GM23248 (cell line): ENCODE data around the gene IGF1R. TPM values are rescaled to one million over a fixed set of nuclear protein-coding genes. Genes with fewer than 3 reads are reported as not detected.

Experiments used
- DNase-seq: peaks from one replicate; pipeline ENCODE4 v3.0.0-alpha.2; 2015
- H2AFZ ChIP-seq: fragments of 200-600 bp; sonication (generic); 2 replicates; pipeline ENCODE4 v1.6.1; 2016; ENCODE audit warnings: antibody characterized with exemption
- H3F3A ChIP-seq: fragments of 200-600 bp; sonication (generic); 2 replicates; pipeline ENCODE4 v1.6.1; 2016; ENCODE audit warnings: mild to moderate bottlenecking, antibody characterized with exemption, mixed run types; ENCODE audit not compliant: insufficient read depth
- H3K27ac ChIP-seq: fragments of 200-600 bp; sonication (generic); 2 replicates; pipeline ENCODE4 v1.5.1; 2016; ENCODE audit warnings: mild to moderate bottlenecking
- H3K27me3 ChIP-seq: fragments of 200-600 bp; sonication (generic); replicated peaks from 2 replicates; pipeline ENCODE4 v1.6.1; 2016; ENCODE audit warnings: mild to moderate bottlenecking; ENCODE audit not compliant: insufficient read depth
- H3K36me3 ChIP-seq: fragments of 200-600 bp; sonication (generic); 2 replicates; pipeline ENCODE4 v1.6.1; 2016; ENCODE audit warnings: low read depth, mild to moderate bottlenecking
- H3K4me1 ChIP-seq: fragments of 200-600 bp; sonication (generic); 2 replicates; pipeline ENCODE4 v1.6.1; 2016; ENCODE audit warnings: mild to moderate bottlenecking; ENCODE audit not compliant: insufficient read depth
- H3K4me2 ChIP-seq: fragments of 200-600 bp; sonication (generic); one replicate; pipeline ENCODE4 v1.6.1; 2016; ENCODE audit warnings: mild to moderate bottlenecking; ENCODE audit not compliant: unreplicated experiment
- H3K4me3 ChIP-seq: fragments of 200-600 bp; sonication (generic); 2 replicates; pipeline ENCODE4 v1.5.1; 2016; ENCODE audit warnings: mild to moderate bottlenecking
- H3K79me2 ChIP-seq: fragments of 200-600 bp; sonication (generic); 2 replicates; pipeline ENCODE4 v1.6.1; 2016; ENCODE audit warnings: mild to moderate bottlenecking; ENCODE audit not compliant: insufficient read depth
- H3K9ac ChIP-seq: fragments of 200-600 bp; sonication (generic); 2 replicates; pipeline ENCODE4 v1.6.1; 2016; ENCODE audit warnings: mild to moderate bottlenecking
- H3K9me2 ChIP-seq: fragments of 200-600 bp; sonication (generic); 2 replicates; pipeline ENCODE4 v1.6.1; 2016; ENCODE audit warnings: mixed run types, mild to moderate bottlenecking, moderate library complexity; ENCODE audit not compliant: insufficient read depth
- H3K9me3 ChIP-seq: fragments of 200-600 bp; sonication (generic); one replicate; pipeline ENCODE4 v1.6.1; 2017; ENCODE audit warnings: low read depth
- H4K20me1 ChIP-seq: fragments of 200-600 bp; sonication (generic); 2 replicates; pipeline ENCODE4 v1.6.0; 2016; ENCODE audit not compliant: insufficient read depth
- EZH2 ChIP-seq: fragments of 200-600 bp; sonication (generic); IDR thresholded peaks from 2 replicates; pipeline ENCODE4 v1.6.1; 2018; ENCODE audit warnings: antibody characterized with exemption, mild to moderate bottlenecking; ENCODE audit not compliant: insufficient read depth, poor library complexity, severe bottlenecking
- EZH2phosphoT487 ChIP-seq: fragments of 200-600 bp; sonication (generic); IDR thresholded peaks from 2 replicates; pipeline ENCODE4 v1.6.1; 2018; ENCODE audit warnings: antibody characterized with exemption, moderate library complexity, mild to moderate bottlenecking, low read depth; ENCODE audit not compliant: insufficient read depth
- WGBS, 2 experiments: methylation state at CpG; one replicate each; pipeline ENCODE4 v1.1.6; 2015 to 2017; ENCODE audit warnings: low lambda C conversion rate in 2 of 2, low coverage in 1 of 2; ENCODE audit errors: missing lambda C conversion rate in 2 of 2; 5-methylcytosine and 5-hydroxymethylcytosine counted together
- in situ Hi-C: fragments of 300-500 bp; cut with MboI; formaldehyde crosslinking; loops from 2 replicates; pipeline ENCODE4 v1.15.0; 2020
- polyA plus RNA-seq: library from polyadenylated mRNA; unstranded; fragments of >200 nt; fragmentation: Nextera tagmentation; extraction: Ambion mirVana; gene quantifications from 2 replicates; pipeline ENCODE4 v1.2.1, GENCODE V29; 2016
- total RNA-seq: library from RNA; depleted of rRNA; stranded (reverse); fragments of >200 nt; shearing (Covaris generic); gene quantifications from 2 replicates; pipeline ENCODE4 v1.2.3, GENCODE V29; 2014

Gene IGF1R
- total and polyA plus RNA-seq, 2 experiments from 2014 or later, result 22.0 to 48.6 TPM

GRCh38 chr15:98682992-98683701, 34.8 kb downstream of the IGF1R start:
- Histone ChIP-seq H3K27ac (peak overlapping the region; percentile 27; the same call in 1 of the 2 replicates), H3K9ac (peak overlapping the region; percentile 18), H3K4me1 (peaks cover 40% of the 10 kb centered on the region), H3K36me3 (no peaks in the 10 kb centered on the region), H3K9me2 (no peaks in the 10 kb centered on the region), H3K4me2 (peak overlapping the region; percentile 56), H3K9me3 (no peaks in the 10 kb centered on the region), H3K4me3 (peak overlapping the region; percentile 14; the same call in 1 of the 2 replicates), H2AFZ (no peak overlapping the region), H3F3A (peaks cover 15% of the 10 kb centered on the region; the same call in 1 of the 2 replicates), H4K20me1 (peaks cover 7% of the 10 kb centered on the region; the same call in 1 of the 2 replicates), H3K27me3 (no peaks in the 10 kb centered on the region), H3K79me2 (peaks cover 100% of the 10 kb centered on the region)
- in situ Hi-C loops, result no loop called here
- no peak for TF ChIP-seq EZH2phosphoT487
- no peak for TF ChIP-seq EZH2
- peak; percentile 51 for DNase-seq
- 29 to 33% methylated on average over 9 of the region's 9 CpGs for WGBS, 2 experiments

GRCh38 chr15:98683831-98684230, 35.5 kb downstream of the IGF1R start:
- no peaks in the 10 kb centered on the region for H3K27me3 ChIP-seq
- in situ Hi-C loops, result no loop called here
- H2AFZ ChIP-seq, result no peak overlapping the region
- peaks cover 100% of the 10 kb centered on the region for H3K79me2 ChIP-seq
- no peaks in the 10 kb centered on the region for H3K9me2 ChIP-seq
- H4K20me1 ChIP-seq, result peaks cover 13% of the 10 kb centered on the region; the same call in 1 of the 2 replicates
- H3K36me3 ChIP-seq, result no peaks in the 10 kb centered on the region
- 35 to 36% methylated on average over 5 of the region's 5 CpGs for WGBS, 2 experiments
- peak overlapping the region; percentile 18 for H3K9ac ChIP-seq
- H3K4me1 ChIP-seq, result peaks cover 47% of the 10 kb centered on the region
- 0 out of 2 replicates have a peak overlapping the region, but pooled peaks have one; percentile 14 for H3K4me3 ChIP-seq
- TF ChIP-seq EZH2phosphoT487 (no peak), EZH2 (no peak)
- H3K9me3 ChIP-seq, result no peaks in the 10 kb centered on the region
- DNase-seq, result no peak
- peak overlapping the region; percentile 27; the same call in 1 of the 2 replicates for H3K27ac ChIP-seq
- H3K4me2 ChIP-seq, result peak overlapping the region; percentile 56
- peaks cover 15% of the 10 kb centered on the region; the same call in 1 of the 2 replicates for H3F3A ChIP-seq

- peaks cover 15% of the 10 kb centered on the region; the same call in 1 of the 2 replicates for H3F3A ChIP-seq
- peaks cover 15% of the 10 kb centered on the region; the same call in 1 of the 2 replicates for H4K20me1 ChIP-seq
- H3K36me3 ChIP-seq, result no peaks in the 10 kb centered on the region
- H3K9me3 ChIP-seq, result no peaks in the 10 kb centered on the region
- H3K4me3 ChIP-seq, result peak overlapping the region; percentile 34
- no peak overlapping the region for H2AFZ ChIP-seq
- peak overlapping the region; percentile 56 for H3K4me2 ChIP-seq
- 14 to 19% methylated on average over 4 of the region's 4 CpGs for WGBS, 2 experiments
- H3K79me2 ChIP-seq, result peaks cover 100% of the 10 kb centered on the region
- DNase-seq, result peak; percentile 83
- H3K27ac ChIP-seq, result peak overlapping the region; percentile 53
- H3K4me1 ChIP-seq, result peaks cover 49% of the 10 kb centered on the region
- TF ChIP-seq EZH2, result no peak
- TF ChIP-seq EZH2phosphoT487, result no peak
- 0 out of 2 replicates have a peak overlapping the region, but pooled peaks have one; percentile 7 for H3K9ac ChIP-seq
- H3K27me3 ChIP-seq, result no peaks in the 10 kb centered on the region
- in situ Hi-C loops, result no loop called here
- H3K9me2 ChIP-seq, result no peaks in the 10 kb centered on the region
Measured at GRCh38 chr15:98684436-98684835, 36.1 kb downstream of the IGF1R start.

DNA sequence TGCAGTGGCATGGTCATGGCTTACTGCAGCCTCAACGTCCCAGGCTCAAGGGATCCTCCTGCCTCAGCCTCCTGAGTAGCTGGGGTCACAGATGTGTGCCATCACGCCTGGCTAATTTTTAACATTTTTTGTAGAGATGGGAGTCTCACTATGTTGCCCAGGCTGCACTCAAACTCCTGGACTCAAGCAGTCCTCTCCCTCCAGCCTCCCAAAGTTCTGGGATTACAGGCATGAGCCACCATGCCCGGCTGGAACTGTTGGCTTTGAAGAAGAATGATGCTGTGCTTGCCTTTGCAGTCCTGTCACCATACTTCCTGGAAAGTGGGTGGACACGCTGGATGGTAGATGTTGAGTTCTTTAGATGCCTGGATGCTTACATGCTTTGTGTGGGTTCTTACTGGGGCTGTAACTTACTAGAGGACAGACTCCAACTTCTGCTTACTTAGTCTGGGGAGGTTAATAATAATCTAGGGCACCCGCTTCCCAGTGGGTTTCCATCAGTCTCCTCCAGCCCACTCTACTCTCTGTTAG, 36.7 kb downstream of the IGF1R start:
- in situ Hi-C loops, result no loop called here
- Histone ChIP-seq H4K20me1 (peaks cover 15% of the 10 kb centered on the region; the same call in 1 of the 2 replicates), H3K9ac (no peak overlapping the region), H3K4me1 (peaks cover 55% of the 10 kb centered on the region), H2AFZ (no peak overlapping the region), H3K27ac (peak overlapping the region; percentile 53), H3K27me3 (no peaks in the 10 kb centered on the region), H3F3A (peaks cover 20% of the 10 kb centered on the region), H3K9me3 (no peaks in the 10 kb centered on the region), H3K9me2 (no peaks in the 10 kb centered on the region), H3K36me3 (no peaks in the 10 kb centered on the region), H3K4me3 (peak overlapping the region; percentile 34; the same call in 1 of the 2 replicates), H3K4me2 (peak overlapping the region; percentile 56), H3K79me2 (peaks cover 100% of the 10 kb centered on the region)
- TF ChIP-seq EZH2 (no peak), EZH2phosphoT487 (no peak)
- WGBS, 2 experiments, result 58 to 60% methylated on average over 5 of the region's 5 CpGs
- DNase-seq, result peak; percentile 65
